Kidney capillary endothelial cell (primary cell): ENCODE data around the gene CLSTN1.
"Not testable (repeated sequence)": the region's sequence is repeated elsewhere in the genome, so short reads cannot be mapped to it uniquely, and the experiment has no call there.

Experiments used
- DNase-seq: peaks from one replicate; pipeline ENCODE4 v3.0.0-alpha.2; 2018; ENCODE audit warnings: low spot score

The CLSTN1 gene

DNA sequence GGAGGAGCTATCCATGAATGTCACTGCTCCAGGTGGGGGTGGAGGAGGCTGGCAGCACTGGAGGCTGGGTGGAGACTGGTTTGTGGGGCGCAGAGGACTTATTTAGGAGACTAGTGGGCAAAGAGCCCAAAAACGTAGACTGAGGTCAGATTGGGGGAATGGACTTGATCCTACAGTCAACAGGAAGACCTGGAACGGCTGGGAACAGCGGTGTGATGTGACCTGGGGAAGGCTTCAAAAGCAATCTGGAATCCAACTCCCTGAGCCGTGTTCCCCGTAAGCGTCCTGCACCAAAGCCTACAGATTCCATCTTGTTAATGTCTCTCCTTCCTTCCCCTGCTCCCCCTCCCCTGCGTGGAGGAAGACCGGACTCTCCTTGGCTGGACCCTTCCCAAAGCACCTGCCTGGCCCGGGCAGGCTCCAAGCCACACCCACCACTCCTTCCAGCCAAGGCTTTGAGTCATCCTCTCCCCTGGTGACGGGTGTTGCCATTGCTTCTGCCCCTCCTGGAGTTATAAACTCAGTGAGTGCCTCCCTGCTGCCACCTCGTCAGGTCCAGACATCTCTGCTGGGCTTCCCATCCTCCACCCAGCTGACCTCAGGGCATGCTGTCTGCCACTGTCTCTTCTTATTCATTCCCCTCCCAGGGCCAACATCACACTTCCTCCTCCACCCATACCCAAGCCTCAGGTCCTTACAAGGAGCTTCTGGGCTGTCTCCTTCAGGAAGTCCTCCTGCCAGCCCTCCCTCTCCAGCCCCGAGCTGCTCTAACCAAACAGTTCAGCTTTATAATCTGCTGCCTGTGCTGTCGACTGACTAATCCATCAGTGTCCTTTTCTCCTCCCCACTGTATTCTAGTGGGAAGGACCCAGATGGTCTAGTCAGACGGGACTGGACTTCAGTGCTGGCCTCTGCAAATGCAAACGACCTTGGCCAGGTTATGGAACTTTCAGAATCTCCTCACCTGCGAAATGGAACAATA, 1.6 kb upstream of the CLSTN1 start:
- DNase-seq: peak; percentile 54

DNA sequence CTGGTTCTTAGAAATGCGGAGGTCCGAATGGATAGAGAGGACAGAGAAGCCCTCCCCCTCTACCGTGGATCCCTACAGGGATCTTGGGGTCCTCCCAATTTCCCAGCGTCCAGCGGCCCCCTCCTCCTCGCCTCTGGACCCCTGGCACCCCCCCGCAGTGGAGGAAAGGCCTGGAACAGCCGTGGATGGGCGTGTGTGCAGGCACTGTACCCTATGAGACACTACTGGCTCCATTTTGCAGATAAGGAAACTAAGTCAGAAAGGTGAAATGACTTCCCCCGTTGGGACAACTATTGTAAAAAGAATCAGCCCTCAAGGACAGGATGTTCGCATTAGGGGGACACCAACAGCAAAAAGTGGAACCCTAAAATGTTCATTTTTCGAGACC, 931 bp upstream of the CLSTN1 start:
- no peak for DNase-seq

DNA sequence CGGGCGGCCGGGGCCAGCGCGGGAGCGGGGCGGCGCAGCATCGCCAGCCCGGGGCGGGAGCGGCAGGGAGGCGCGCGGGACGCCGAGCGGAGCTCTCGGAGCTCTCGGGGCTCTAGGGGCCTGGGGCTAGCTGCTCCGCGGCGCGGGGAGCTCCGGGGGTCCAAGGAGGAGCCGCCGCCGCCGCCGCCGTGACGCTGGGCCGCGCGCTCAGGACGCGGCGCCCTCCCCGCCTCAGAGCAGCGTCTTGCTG, 147 bp downstream of the CLSTN1 start:
- DNase-seq: no peak

DNA sequence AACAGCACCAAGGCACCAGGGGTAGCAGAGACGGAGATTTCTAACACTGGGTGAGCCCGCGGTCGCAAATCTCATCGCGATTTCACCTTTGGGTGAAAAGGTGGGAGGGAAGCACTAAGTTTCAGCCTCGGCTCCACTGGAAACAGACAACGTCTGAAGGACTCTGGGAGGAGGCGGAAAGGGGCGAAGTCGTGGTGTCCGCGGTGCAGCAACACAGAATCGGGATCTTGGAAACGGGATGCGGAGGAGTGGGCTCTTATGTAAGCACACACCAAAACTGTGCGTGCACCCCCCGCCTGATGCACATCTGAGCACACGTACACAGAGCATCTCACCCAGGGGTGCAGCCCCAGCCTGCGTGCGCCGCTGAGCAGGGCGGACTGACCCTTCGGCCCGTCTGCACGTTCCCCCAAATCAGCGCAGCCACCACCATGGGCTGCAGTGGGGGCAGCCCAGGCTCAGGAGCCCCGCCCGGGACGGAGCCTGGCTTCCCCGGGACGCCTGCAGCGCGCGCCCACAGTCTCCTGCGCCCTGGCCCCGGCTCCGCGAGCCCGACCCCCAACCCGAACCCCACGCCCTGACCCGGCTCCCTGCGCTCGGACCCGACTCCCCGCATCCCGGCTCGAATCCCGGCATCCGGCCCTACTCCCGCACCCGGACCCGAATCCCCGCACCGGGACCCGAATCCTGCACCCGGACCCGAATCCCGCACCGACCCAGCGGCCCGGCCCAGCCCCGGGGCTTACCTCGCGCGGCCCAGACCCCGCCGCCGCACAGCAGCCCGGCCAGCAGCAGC, 670 bp downstream of the CLSTN1 start:
- no peak for DNase-seq

DNA sequence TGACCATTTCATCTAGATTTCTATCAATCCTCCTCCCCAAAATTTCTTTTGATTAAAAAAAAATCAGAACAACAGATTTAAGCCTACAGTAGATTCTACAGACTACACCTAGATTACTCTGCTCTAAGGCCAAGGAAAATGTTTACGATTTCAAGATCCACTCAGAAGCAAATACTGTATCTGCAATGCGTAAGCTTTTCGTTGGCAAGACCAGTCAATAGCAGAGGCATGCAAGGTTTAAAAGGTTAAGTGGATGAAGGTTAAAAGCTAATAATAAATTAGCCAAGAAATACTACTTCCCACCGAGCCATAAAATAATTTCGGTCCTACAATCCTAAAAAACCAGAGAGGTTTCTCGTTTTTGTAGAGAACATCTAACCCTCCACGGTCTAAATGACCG, 1.3 kb downstream of the CLSTN1 start:
- no peak for DNase-seq

DNA sequence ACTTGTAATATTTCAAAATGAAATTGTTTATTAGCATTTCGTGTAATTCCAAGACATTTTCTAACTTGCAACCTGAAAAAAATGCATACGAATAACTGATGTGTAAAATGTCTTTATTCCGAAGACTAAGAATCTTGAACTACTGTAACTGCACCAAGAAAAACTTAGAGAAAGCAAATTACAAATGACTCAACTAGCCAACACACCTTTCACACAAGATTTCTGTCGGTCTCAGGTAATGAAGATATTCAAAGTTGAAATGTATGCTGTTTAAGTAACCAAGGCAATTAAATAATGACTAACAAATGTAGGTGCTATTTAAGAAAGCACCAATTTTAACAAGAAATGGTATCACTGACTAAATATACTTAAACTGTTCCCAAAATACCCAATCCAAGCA, 2.1 kb downstream of the CLSTN1 start:
- DNase-seq: no peak

DNA sequence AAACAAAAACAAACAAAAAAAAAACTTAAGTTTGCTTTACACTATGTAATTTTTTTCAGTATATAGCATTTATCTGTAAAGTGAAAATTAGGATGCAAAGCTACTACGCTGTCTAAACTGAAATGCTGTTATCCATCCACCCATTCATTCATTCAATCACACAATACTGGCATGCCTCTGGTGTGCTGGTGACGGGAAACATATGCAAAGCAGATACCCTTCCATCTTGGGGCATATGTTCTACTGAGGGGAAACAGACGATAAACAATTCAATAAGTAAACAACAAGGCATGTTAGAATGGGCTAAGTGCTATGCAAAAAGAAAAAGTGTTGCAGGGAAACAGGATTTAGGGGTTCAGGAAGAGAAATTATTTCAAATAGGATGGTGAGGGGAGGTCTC, 3.2 kb downstream of the CLSTN1 start:
- DNase-seq: no peak

DNA sequence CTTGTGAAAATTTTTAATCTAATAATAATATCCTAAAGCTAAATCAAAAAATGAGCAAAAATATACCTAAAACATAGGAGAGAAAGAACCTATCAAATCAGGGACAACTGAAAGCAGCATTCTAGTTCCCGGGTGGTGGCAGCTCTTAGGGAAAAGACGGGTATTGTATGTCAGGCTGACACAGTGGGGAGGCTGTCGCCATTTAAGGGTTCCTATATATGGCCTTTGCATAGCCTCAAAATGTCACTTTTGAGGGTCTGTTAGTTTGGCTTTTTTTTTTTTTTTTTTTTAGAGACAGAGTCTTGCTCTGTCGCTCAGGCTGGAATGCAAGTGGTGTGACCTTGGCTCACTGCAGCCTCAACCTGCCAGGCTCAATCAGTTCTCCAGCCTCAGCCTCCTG, 6.0 kb downstream of the CLSTN1 start:
- DNase-seq: no peak

DNA sequence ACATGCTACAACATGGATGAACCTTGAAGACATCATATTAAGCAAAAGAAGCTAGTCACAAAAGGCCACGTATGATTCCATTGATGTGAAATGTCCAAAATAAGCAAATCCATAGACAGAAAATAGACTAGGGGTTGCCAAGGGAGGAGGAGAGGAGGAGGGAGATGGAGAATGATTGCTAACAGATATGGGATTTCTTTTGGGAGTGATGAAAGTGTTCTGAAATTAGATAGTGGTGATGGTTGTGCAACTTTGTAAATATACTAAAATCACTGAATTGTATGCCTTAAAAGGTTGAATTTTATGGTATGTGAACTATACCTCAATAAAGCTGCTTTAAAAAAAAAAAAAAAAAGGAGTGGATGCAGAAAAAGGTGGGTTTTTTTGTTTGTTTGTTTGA, 7.6 kb downstream of the CLSTN1 start:
- no peak for DNase-seq

DNA sequence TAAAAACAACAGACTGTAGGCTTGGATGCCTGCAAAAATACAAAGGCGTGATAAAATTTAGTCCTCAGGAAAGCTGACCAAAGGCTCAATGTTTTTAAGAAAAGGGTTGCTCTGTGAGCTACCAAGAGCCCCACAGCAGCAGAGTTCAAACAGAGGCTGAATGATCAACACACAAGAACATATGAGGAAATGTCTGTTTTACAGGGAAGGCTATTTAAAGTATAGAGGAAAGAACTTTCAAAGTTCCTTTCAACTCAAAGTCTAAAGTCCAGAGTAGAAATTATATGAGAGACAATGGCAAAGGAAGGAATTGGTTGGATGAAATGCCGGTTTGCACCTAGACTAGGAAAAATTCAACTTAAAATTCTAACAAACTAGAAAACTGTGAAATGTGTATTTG, 8.6 kb downstream of the CLSTN1 start:
- no peak for DNase-seq

DNA sequence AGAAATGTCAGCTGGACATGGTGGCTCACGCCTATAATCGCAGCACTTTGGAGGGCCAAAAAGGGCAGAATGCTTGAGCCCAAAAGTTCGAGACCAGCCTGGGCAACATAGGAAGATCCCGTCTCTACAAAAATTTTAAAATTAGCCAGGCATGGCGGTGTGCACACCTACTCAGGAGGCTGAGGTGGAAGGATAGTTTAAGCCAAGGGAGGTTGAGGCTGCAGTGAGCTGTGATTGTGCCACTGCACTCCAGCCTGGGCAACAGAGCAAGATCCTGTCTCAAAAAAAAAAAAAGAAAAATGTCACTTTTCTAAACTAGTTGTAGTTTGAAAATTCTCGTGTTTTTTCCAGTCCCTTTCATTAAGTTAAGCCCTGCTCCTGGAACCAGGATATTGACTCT, 9.1 kb downstream of the CLSTN1 start:
- DNase-seq: no peak

DNA sequence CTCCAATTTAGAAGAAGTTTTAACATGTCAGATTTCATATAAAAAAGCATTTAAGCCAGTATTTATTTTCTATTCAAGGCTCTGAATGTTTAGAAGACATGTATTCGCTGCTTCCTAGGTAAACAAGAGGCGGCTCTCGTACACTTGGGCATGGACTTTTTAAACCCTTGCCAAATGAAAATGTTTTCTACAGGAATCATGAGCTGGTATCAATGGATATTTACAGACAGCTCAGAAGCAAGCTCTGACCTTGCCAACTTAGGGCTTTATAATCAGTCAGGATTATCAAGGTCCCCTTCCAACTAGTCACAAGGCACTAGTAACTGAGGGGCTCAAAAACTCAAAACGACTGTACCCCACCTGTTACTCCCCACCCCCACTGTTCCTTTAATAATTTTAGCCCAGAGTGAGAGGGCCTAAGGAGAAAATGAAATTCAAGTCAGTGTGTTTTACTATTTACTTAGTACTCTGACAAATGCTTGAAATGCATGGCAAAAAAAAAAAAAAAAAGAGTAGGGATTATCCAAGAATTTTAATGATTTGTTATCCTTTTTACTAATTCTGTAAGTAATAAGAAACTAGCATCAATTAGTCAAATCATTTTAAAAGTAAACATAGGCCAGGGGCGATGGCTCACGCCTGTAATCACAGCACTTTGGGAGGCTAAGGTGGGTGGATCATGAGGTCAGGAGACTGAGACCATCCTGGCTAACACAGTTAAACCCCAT, 12.4 kb downstream of the CLSTN1 start:
- no peak for DNase-seq

DNA sequence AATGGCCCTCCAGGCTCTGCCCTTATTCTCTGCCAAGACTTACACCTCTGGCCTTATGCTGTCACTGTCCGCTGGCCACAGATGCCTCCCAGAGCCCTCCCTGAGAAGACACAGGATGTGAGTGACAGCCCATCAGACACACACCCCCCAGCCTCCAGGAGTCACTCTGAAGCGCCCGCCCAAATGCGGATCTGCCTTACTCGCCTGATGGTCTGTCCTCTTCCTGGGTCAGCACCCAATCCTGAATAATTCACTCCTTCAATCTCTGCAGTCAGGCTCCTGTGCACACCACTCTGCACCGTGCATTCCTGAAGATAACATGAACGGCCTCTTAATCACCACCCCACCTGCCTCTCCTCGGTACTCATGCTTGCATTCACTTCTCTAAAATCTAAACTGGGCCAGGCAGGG, 14.7 kb downstream of the CLSTN1 start:
- no peak for DNase-seq

DNA sequence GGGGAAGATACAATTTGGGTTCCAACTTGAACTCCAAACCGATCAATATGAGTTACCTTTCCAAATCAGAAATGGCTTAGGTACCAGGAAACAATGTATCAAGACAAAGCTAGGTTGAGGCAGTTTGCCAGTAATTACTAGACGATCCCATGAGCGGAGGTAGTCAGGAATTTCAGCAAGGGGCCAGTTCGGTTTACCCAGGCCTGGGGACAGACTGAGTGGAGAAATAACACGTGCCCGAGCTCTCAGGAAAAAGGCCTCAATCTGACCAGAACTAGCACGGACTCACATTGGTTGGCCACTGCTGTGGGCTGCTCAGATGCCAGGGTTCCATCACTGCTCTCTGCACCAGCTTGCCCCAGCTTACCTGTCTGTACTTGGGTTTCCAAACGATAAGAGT, 15.3 kb downstream of the CLSTN1 start:
- no peak for DNase-seq

DNA sequence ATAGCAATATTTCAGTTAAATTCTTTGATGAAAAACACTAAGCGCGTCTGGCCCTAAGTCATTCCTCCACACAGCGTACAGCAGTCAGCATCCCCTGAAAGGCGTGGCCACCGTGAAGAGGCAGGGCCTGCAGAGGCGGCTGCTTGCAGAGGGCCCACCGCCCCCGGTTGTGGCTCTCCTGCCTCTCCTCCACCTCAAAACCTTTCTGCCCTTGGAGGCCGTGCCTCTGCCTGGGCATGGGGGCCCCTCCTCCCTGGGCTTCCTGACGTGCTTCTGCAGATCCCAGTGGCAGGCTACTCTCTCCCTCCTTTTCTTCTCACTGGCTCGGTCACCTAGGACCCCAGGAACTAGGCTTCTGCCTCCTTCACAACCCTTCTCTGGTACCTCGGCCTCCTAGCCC, 16.2 kb downstream of the CLSTN1 start:
- no peak for DNase-seq

DNA sequence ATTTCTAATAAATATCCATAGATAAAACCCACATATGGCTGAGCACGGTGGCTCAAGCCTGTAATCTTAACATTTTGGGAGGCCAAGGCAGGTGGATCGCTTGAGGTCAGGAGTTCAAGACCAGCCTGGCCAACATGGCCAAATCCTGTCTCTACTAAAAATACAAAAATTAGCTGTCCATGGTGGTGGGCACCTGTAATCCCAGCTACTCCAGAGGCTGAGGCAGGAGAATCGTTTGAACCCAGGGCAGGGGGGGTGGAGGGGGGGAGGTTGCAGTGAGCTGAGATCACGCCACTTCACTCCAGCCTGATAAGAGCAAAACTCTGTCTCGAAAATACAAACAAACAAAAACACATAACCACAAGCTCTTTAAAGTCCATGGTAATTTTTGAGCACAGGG, 17.8 kb downstream of the CLSTN1 start:
- not testable (repeated sequence) for DNase-seq

DNA sequence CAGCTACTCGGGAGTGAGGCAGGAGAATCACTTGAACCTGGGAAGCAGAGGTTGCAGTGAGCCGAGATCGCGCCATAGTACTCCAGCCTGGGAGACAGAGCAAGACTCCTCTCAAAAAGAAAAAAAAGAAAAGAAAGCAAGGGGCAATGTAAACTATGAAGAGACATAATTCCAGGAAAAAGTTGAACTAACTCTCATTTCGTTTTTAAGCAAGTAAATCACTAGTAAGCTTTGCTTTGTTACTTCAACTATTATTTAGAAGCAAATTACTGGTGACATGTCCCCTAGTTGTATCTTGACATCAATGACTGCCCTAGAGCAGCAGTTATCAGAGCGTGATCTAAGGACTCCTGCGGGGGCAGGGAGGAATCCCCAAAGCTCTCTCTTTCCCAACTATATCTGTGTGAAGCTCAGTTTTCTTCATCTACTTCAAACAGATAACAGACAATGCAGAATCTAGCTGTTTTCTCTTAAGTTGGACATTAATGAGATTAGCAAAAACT, 18.7 kb downstream of the CLSTN1 start:
- no peak for DNase-seq

DNA sequence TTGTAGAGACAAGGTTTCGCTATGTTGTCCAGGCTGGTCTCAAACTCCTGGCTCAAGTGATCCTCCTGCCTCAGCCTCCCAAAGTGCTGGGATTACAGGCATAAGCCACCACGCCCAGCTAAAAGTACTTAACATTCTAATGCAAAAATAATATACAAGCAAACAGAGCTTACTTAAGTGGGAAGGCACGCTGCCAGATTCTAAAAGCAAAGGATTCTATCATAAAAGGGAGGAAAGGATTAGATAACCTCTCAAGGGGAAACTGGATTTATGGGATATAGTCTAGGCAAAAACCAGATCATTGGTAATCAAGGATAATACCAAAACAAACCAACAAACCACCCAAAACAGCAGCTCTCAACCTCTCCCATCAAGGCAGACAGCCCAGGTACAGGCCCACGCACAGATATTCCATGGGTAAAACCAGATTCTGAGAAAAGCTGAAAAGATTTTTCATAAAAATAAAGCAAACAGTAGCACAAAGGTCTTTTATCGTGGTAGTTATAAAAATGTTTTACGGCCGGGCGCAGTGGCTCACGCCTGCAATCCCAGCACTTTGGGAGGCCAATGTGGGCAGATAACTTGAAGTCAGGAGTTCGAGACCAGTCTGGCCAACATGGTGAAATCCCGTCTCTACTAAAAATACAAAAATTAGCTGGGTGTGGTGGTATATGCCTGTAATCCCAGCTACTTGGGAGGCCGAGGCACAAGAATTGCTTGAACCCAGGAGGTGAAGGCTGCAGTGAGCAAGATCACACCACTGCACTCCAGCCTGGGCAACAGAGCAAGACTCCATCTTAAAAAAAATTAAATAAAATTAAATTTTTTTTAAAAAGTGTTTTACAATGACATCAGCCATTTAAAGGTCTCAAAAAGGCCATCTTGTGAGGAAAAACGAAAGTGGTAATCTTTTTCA, 20.5 kb downstream of the CLSTN1 start:
- not testable (repeated sequence) for DNase-seq

DNA sequence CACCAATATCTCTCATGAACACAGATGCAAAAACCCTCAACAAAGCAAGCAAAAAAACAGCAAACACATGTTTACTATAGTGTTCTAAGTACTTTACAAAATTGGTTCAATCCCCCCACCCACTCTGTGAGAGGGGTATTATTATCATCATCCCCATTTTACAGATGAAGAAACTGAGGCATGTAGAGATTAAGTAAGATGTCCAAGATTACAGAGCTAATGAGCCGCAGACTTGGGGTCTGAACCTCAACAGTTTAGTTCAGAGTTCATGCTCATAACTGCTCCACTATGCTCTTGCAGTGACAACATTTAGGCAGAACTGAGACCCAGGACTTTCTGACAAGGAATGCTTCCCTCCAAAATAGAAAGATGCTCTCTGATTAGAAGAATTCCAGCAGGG, 21.9 kb downstream of the CLSTN1 start:
- DNase-seq: no peak

DNA sequence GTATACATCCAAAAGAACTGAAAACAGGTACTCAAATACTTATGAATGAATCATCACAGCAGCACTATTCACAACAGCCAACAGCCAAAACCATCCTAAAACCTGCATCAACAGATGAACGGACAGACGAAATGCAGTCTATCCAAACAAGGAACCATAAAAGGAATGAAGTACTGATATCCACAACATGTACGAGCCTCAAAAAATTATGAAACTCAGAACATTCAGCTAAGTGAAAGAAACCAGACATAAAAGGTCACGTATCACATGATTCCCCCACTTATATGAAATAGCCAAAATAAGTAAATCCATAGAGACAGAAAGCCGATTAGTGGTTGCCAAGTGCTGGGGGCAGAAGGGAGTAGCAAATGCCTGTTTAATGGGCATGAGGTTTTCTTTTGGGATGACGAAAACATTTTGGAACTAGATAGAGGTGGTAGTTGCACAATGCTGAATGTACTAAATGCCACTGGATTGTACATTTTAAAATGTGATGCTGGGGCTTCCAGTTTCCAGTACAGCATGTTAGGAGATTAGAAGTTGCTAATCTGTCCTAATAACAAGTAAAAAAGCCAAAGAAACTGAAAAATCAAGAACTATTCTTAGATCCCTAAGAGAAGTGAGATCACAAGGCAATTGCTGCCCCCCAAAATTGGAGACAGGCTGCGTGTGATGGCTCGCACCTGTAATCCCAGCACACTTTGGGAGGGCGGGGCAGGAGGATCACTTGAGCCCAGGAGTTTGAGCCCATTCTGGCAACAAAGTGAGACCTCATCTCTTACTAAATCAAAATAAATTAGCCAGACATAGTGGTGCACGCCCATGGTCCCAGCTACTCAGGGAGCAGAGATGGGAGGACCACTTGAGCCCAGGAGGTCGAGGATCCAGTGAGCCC, 25.3 kb downstream of the CLSTN1 start:
- DNase-seq: no peak

DNA sequence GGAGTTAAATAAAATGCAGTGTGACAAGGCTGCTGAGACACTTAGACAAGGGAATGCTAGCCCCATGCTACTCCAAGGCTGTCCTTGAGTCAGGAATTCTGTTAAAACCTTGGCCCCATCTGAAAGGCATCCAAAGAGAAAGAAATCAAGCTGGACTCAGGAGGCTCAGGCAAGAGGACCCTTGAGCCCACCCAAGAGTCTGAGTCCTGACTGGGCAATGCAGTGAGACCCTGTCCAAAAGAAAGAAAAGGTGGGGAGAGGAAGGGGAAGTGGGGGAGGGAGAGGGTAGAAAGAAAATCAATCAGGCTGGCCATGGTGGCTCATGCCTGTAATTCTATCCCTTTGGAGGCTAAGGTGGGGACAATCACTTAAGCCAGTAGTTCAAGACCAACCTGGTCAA, 26.7 kb downstream of the CLSTN1 start:
- DNase-seq: no peak
